HepG2 (cell line): Measurements from ENCODE around the gene PIK3R3. TPM values are rescaled to one million over a fixed set of nuclear protein-coding genes. Genes with fewer than 3 reads are reported as not detected.

Source experiments
- GABPB1 ChIP-seq: IDR thresholded peaks from 2 replicates; pipeline ENCODE4 v1.6.1; 2016; ENCODE audit warnings: mild to moderate bottlenecking, missing genetic modification reagents, moderate library complexity, missing compliant biosample characterization
- POGK ChIP-seq: sonication (generic); formaldehyde crosslinking; conservative IDR thresholded peaks from 2 replicates; pipeline ENCODE4 v1.8.0; 2022; ENCODE audit warnings: mild to moderate bottlenecking, moderate library complexity, missing genetic modification reagents
- PRDM15 ChIP-seq: sonication (generic); formaldehyde crosslinking; IDR thresholded peaks from 2 replicates; pipeline ENCODE4 v1.4.0; 2020; ENCODE audit warnings: missing genetic modification reagents
- RNF219 ChIP-seq: sonication (generic); formaldehyde crosslinking; IDR thresholded peaks from 2 replicates; pipeline ENCODE4 v1.5.0; 2020; ENCODE audit warnings: mild to moderate bottlenecking, missing genetic modification reagents
- SETDB1 ChIP-seq: sonication (generic); formaldehyde crosslinking; IDR thresholded peaks from 2 replicates; pipeline ENCODE4 v1.5.1; 2020; ENCODE audit warnings: missing genetic modification reagents, mild to moderate bottlenecking, borderline replicate concordance
- SMAD9 ChIP-seq: sonication (generic); formaldehyde crosslinking; IDR thresholded peaks from 2 replicates; pipeline ENCODE4 v1.5.1; 2020; ENCODE audit warnings: mild to moderate bottlenecking, missing genetic modification reagents
- SNAPC2 ChIP-seq: sonication (generic); formaldehyde crosslinking; IDR thresholded peaks from 2 replicates; pipeline ENCODE4 v1.8.1; 2022; ENCODE audit warnings: mild to moderate bottlenecking, missing genetic modification reagents
- SP5 ChIP-seq: IDR thresholded peaks from 2 replicates; pipeline ENCODE4 v1.6.1; 2016; ENCODE audit warnings: low read depth, borderline replicate concordance
- TAF1 ChIP-seq: sonication (generic); formaldehyde crosslinking; IDR thresholded peaks from 2 replicates; pipeline ENCODE4 v1.4.0; 2020; ENCODE audit warnings: missing genetic modification reagents
- ZBTB38 ChIP-seq: sonication (generic); formaldehyde crosslinking; IDR thresholded peaks from 2 replicates; pipeline ENCODE4 v1.5.1; 2020; ENCODE audit warnings: mild to moderate bottlenecking, missing genetic modification reagents
- ZFYVE20 ChIP-seq: sonication (generic); formaldehyde crosslinking; IDR thresholded peaks from 2 replicates; pipeline ENCODE4 v1.8.0; 2023; ENCODE audit warnings: low read depth, mild to moderate bottlenecking, moderate library complexity, missing genetic modification reagents, borderline replicate concordance
- ZHX2 ChIP-seq, 2 experiments: sonication (generic) in 1 of 2; formaldehyde crosslinking in 1 of 2; IDR thresholded peaks; 2 replicates each; pipeline versions ENCODE4 v1.6.1 to v1.9.0; 2014 to 2022; ENCODE audit warnings: antibody characterized with exemption in 1 of 2, borderline replicate concordance in 1 of 2, inconsistent platforms in 1 of 2, low read depth in 1 of 2, missing genetic modification reagents in 1 of 2
- ZNF10 ChIP-seq: sonication (generic); formaldehyde crosslinking; IDR thresholded peaks from 2 replicates; pipeline ENCODE4 v1.4.0; 2020; ENCODE audit warnings: mild to moderate bottlenecking, low read depth, missing genetic modification reagents, borderline replicate concordance
- ZNF749 ChIP-seq: sonication (generic); formaldehyde crosslinking; IDR thresholded peaks from 2 replicates; pipeline ENCODE4 v1.8.0; 2022; ENCODE audit warnings: mild to moderate bottlenecking, missing genetic modification reagents, moderate library complexity, borderline replicate concordance
- polyA plus RNA-seq, 8 experiments: library from polyadenylated mRNA; depleted of rRNA in 3 of 8; stranded (reverse) in 7 of 8; unstranded in 1 of 8; fragments of >200 nt; fragmentation: Illumina TruSeq in 4 of 8; extraction: Trizol in 4 of 8; gene quantifications; 2 replicates each; pipeline versions ENCODE4 v1.2.1 to v1.2.3, GENCODE V29; 2011 to 2016; ENCODE audit warnings: low read depth in 4 of 8, missing spikeins in 1 of 8, mixed read lengths in 1 of 8; ENCODE audit not compliant: insufficient read depth in 1 of 8
- total RNA-seq, 5 experiments: library from RNA; depleted of rRNA; stranded (reverse); fragments of >200 nt; fragmentation: Illumina TruSeq; extraction: Trizol; gene quantifications; 2 replicates each; pipeline ENCODE4 v1.2.3, GENCODE V29; 2016; ENCODE audit warnings: low read depth in 1 of 5

The PIK3R3 gene
- total and polyA plus RNA-seq, 2 of the 13 experiments (the other 11 are each of a cell fraction or from before 2014, with no cell fraction given) = 0.37 to 6.9 TPM

GRCh38 chr1:46132529-46133180 is at the start of gene PIK3R3 (continued):
- TF ChIP-seq PRDM15 (CRISPR knock-in tag) = peak; percentile 83; the same call in 1 of the 2 replicates
- TF ChIP-seq ZHX2 (IDR thresholded peaks at IDR 0.05; ENCODE audit: low read depth) = 0 out of 2 replicates have a peak, but pooled peaks have one; percentile 51
- TF ChIP-seq ZHX2 (CRISPR knock-in tag; IDR thresholded peaks at IDR 0.05; ENCODE audit: borderline replicate concordance) = peak; percentile 85; the same call in 1 of the 2 replicates
- TF ChIP-seq SMAD9 (CRISPR knock-in tag) = peak; percentile 97
- TF ChIP-seq SETDB1 (CRISPR knock-in tag) = peak; percentile 93
- no peak for TF ChIP-seq ZNF10 (CRISPR knock-in tag)
- TF ChIP-seq SNAPC2 (CRISPR knock-in tag) = peak; percentile 97
- peak; percentile 100 for TF ChIP-seq ZNF749 (CRISPR knock-in tag)
- TF ChIP-seq POGK = peak; percentile 98
- TF ChIP-seq TAF1 (CRISPR knock-in tag) = peak; percentile 95
- TF ChIP-seq ZBTB38 (CRISPR knock-in tag) = peak; percentile 90
- TF ChIP-seq RNF219 (CRISPR knock-in tag) = no peak; the same call in none of the 2 replicates
- TF ChIP-seq GABPB1 (CRISPR knock-in tag) = peak; percentile 76
- TF ChIP-seq ZFYVE20 (CRISPR knock-in tag) = no peak; the same call in 1 of the 2 replicates
- TF ChIP-seq SP5 (CRISPR knock-in tag) = peak; percentile 54; the same call in 1 of the 2 replicates
